Fibroblast of lung (primary cell): ENCODE measurements around the gene TRIP12.

Source experiments
- CTCF ChIP-seq, 2 donors: IDR thresholded peaks in 1 of 2; conservative IDR thresholded peaks in 1 of 2; 1 replicate in 1 of 2; 2 replicates in 1 of 2; pipeline ENCODE4 v1.5.1; 2011 to 2012; ENCODE audit warnings: low read length in 2 of 2, control low read depth in 1 of 2, inconsistent platforms in 1 of 2, low read depth in 1 of 2, mild to moderate bottlenecking in 1 of 2
- EZH2 ChIP-seq: IDR thresholded peaks from 2 replicates; pipeline ENCODE4 v1.5.1; 2012; ENCODE audit warnings: low read length, control low read depth, mild to moderate bottlenecking; ENCODE audit errors: missing control alignments

- TF ChIP-seq CTCF (conservative IDR thresholded peaks at IDR 0.05 in 1 of 2, IDR thresholded peaks at IDR 0.05 in 1 of 2; ENCODE audit: low read depth in 1 of 2, low read length in 2 of 2) (no peak), EZH2 (no peak)
These were observed 172.9 kb downstream of the TRIP12 start for GRCh38 chr2:229748950-229749349.
